Right kidney (tissue), 1 donor: ENCODE measurements around the gene PCDHGB2.
"Not testable (repeated sequence)": the region's sequence is repeated elsewhere in the genome, so short reads cannot be mapped to it uniquely, and the experiment has no call there.

Experiments used
- DNase-seq: peaks from one replicate; pipeline ENCODE4 v3.0.0-alpha.2; 2016

The PCDHGB2 gene

DNA sequence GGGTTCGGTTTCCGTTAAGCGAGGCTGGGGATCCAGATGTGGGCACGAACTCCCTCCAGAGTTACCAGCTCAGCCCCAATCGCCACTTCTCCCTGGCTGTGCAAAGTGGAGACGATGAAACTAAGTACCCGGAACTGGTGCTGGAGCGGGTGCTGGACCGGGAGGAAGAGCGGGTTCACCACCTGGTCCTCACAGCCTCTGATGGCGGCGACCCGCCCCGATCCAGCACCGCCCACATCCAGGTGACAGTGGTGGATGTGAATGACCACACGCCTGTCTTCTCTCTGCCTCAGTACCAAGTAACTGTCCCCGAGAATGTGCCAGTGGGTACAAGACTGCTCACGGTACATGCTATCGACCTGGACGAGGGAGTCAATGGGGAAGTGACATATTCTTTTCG lies 23.6 kb downstream of the PCDHGB2 start:
- DNase-seq: no peak

DNA sequence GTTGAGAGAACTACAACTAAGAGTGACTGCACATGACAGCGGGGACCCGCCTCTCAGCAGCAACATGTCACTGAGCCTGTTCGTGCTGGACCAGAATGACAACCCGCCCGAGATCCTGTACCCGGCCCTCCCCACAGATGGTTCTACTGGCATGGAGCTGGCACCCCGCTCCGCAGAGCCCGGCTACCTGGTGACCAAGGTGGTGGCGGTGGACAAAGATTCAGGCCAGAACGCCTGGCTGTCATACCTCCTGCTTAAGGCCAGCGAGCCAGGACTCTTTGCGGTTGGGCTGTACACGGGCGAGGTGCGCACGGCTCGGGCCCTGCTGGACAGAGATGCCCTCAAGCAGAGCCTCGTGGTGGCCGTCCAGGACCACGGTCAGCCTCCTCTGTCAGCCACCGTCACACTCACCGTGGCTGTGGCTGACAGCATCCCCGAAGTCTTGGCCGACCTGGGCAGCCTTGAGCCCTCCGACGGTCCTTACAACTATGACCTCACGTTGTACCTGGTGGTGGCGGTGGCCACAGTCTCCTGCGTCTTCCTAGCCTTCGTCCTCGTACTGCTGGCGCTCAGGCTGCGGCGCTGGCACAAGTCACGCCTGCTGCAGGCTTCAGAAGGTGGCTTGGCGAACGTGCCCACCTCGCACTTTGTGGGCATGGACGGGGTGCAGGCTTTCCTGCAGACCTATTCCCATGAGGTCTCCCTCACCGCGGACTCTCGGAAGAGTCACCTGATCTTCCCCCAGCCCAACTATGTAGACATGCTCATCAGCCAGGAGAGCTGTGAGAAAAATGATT lies 24.9 kb downstream of the PCDHGB2 start:
- DNase-seq: no peak

DNA sequence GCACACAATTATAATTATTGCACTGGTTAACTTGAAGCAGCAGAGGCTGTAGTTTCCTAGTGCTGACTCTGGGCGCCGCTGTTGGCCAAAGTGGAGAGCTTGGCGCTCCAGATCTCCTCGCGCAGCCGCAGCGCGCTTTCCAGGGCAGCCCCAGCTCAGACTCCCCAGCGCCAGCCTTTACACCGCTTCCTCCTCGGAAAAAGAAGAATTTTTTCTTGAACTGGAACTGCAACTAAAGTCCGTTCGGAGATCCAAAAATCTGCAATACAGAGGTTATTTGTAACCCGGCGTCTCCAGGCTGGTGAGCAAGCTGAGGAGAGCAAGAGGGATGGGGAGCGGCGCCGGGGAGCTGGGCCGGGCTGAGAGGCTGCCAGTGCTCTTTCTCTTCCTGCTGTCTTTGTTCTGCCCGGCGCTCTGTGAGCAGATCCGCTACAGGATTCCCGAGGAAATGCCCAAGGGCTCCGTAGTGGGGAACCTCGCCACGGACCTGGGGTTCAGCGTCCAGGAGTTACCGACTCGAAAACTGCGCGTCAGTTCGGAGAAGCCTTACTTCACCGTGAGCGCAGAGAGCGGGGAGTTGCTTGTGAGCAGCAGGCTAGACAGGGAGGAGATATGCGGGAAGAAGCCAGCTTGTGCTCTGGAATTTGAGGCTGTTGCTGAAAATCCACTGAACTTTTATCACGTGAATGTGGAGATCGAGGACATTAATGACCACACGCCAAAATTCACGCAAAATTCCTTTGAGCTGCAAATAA lies 27.9 kb downstream of the PCDHGB2 start, which contains the start of gene PCDHGB4:
Gene PCDHGB4 (plus strand): TSS at position 142 of the 755 bp plus-strand sequence. CDS start 187 bp downstream, at position 329.
- peak; percentile 20 for DNase-seq

DNA sequence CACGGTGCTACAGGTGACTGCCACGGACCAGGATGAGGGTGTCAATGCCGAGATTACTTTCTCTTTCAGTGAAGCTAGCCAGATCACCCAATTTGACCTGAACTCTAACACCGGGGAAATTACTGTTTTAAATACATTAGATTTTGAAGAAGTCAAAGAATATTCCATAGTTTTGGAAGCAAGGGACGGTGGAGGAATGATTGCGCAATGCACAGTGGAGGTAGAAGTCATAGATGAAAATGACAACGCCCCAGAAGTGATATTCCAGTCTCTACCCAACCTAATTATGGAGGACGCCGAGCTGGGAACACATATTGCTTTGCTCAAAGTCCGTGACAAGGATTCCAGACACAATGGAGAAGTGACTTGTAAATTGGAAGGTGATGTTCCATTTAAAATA lies 28.9 kb downstream of the PCDHGB2 start:
- DNase-seq: no peak

DNA sequence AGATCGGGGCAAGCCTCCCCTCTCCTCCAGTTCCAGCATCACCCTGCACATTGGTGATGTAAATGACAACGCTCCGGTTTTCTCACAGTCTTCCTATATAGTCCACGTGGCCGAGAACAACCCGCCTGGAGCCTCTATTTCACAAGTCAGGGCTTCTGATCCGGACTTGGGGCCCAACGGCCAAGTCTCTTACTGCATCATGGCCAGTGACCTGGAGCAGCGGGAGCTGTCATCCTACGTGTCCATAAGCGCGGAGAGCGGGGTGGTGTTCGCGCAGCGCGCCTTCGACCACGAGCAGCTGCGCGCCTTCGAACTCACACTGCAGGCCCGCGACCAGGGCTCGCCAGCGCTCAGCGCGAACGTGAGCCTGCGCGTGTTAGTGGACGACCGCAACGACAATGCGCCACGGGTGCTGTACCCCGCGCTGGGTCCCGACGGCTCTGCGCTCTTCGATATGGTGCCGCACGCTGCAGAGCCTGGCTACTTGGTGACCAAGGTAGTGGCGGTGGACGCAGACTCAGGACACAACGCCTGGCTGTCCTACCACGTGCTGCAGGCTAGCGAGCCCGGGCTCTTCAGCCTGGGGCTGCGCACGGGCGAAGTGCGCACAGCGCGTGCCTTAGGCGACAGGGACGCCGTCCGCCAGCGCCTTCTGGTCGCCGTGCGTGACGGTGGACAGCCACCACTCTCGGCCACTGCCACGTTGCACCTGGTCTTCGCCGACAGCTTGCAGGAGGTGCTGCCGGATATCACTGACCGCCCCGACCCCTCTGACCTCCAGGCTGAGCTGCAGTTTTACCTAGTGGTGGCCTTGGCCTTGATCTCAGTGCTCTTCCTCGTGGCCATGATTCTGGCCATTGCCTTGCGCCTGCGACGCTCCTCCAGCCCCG lies 29.6 kb downstream of the PCDHGB2 start:
- DNase-seq: no peak

DNA sequence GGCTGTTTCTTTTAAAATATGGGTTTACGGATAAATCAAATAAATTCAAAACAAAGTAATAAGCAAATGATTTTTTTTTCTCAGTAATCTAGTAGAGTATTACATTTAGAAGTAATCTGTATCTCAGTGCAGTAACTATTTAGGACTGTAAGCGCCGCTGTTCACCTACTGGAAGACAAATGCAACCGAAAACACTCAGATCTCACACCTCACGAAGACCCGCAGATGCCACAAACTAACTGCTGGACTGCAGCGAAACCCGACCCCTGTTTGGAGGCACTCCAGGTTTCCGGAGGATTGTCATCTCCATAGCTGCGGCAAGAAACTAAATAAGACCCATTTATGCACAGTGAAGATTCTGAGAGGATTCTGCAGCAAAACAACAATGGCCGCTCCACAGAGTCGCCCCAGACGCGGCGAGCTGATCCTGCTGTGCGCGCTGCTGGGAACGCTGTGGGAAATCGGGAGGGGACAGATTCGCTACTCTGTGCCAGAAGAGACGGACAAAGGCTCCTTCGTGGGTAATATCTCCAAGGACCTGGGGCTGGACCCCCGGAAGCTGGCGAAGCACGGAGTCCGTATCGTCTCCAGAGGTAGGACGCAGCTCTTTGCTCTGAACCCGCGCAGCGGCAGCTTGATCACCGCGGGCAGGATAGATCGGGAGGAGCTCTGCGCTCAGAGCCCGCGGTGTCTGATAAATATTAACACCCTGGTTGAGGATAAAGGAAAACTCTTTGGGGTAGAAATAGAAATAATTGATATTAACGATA lies 32.8 kb downstream of the PCDHGB2 start, which contains the start of gene PCDHGA8:
Gene PCDHGA8 (plus strand): TSS at position 205 of the 770 bp plus-strand sequence. CDS start 181 bp downstream, at position 386.
- no peak for DNase-seq

DNA sequence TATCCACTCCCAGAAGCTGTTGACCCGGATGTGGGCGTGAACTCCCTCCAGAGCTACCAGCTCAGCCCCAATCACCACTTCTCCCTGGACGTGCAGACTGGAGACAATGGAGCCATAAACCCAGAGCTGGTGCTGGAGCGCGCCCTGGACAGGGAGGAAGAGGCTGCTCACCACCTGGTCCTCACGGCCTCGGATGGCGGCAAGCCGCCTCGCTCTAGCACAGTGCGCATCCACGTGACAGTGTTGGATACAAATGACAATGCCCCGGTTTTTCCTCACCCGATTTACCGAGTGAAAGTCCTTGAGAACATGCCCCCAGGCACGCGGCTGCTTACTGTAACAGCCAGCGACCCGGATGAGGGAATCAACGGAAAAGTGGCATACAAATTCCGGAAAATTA lies 33.5 kb downstream of the PCDHGB2 start:
- no peak for DNase-seq

DNA sequence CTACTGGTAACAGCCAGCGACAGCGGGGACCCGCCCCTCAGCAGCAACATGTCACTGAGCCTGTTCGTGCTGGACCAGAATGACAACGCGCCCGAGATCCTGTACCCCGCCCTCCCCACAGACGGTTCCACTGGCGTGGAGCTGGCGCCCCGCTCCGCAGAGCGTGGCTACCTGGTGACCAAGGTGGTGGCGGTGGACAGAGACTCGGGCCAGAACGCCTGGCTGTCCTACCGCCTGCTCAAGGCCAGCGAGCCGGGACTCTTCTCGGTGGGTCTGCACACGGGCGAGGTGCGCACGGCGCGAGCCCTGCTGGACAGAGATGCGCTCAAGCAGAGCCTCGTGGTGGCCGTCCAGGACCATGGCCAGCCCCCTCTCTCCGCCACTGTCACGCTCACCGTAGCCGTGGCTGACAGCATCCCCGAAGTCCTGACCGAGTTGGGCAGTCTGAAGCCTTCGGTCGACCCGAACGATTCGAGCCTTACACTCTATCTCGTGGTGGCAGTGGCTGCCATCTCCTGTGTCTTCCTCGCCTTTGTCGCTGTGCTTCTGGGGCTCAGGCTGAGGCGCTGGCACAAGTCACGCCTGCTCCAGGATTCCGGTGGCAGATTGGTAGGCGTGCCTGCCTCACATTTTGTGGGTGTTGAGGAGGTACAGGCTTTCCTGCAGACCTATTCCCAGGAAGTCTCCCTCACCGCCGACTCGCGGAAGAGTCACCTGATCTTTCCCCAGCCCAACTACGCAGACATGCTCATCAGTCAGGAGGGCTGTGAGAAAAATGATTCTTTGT lies 34.8 kb downstream of the PCDHGB2 start:
- not testable (repeated sequence) for DNase-seq

DNA sequence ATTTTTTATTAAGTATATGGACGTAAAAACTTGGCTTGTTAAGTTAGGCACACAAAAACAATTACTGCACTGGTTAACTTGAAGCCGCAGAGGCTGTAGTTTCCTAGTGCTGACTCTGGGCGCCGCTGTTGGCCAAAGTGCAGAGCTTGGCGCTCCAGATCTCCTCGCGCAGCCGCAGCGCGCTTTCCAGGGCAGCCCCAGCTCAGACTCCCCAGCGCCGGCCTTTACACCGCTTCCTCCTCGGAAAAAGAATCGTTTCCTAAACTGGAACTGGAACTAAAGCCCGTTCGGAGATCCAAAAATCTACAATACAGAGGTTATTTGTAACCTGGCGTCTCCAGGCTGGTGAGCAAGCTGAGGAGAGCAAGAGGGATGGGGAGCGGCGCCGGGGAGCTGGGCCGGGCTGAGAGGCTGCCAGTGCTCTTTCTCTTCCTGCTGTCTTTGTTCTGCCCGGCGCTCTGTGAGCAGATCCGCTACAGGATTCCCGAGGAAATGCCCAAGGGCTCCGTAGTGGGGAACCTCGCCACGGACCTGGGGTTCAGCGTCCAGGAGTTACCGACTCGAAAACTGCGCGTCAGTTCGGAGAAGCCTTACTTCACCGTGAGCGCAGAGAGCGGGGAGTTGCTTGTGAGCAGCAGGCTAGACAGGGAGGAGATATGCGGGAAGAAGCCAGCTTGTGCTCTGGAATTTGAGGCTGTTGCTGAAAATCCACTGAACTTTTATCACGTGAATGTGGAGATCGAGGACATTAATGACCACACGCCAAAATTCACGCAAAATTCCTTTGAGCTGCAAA lies 38.2 kb downstream of the PCDHGB2 start, which contains the start of gene PCDHGB5:
Gene PCDHGB5 (plus strand): TSS at position 192 of the 796 bp plus-strand sequence. CDS start 181 bp downstream, at position 373.
- peak; percentile 41 for DNase-seq

DNA sequence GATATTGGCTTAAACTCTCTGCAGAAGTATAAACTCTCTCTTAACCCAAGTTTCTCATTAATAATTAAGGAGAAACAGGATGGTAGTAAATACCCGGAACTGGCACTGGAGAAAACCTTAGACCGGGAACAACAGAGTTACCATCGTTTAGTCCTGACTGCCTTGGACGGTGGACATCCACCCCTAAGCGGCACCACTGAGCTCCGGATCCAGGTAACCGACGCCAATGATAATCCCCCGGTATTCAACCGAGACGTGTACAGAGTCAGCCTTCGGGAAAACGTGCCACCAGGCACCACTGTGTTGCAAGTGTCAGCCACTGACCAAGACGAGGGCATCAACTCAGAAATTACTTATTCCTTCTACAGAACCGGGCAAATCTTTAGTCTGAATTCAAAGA lies 38.8 kb downstream of the PCDHGB2 start:
- DNase-seq: no peak

DNA sequence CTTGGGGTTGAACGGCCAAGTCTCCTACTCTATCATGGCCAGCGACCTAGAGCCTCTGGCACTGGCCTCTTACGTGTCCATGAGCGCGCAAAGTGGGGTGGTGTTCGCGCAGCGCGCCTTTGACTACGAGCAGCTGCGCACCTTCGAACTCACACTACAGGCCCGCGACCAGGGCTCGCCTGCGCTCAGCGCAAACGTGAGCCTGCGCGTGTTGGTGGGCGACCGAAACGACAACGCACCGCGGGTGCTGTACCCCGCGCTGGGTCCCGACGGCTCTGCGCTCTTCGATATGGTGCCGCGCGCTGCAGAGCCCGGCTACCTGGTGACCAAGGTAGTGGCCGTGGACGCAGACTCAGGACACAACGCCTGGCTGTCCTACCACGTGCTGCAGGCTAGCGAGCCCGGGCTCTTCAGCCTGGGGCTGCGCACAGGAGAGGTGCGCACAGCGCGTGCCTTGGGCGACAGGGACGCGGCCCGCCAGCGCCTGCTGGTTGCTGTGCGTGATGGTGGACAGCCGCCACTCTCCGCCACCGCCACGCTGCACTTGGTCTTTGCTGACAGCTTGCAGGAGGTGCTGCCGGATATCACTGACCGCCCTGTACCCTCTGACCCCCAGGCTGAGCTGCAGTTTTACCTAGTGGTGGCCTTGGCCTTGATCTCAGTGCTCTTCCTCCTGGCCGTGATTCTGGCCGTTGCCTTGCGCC lies 39.9 kb downstream of the PCDHGB2 start:
- no peak for DNase-seq

DNA sequence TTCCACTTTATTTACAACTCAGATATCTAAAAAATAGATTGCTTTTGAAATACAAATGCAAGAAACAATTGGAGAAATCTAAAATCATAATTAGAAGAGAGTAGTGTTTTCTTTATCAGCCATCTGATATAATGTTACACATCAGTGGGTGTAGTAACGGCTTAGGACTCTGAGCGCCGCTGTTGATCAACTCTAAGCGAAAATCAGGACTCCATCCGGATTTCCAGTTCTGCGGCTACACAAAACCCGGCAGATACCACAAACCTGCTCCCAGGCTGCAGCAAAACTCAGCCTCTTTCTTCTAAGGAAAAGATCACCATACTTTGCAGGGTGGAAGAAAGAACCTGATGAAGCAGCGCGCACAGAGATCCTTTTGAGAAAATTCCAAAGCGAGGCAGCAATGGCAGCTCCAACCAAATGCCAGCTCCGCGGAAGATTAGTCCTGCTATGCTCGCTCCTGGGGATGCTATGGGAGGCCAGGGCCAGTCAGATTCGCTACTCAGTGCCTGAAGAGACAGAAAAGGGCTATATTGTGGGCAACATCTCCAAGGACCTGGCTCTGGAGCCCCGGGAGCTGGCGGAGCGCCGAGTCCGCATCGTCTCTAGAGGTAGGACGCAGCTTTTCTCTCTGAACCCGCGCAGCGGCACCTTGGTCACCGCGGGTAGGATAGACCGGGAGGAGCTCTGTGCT lies 42.9 kb downstream of the PCDHGB2 start, which contains the start of gene PCDHGA9:
Gene PCDHGA9 (plus strand): TSS at position 226 of the 691 bp plus-strand sequence. CDS start 175 bp downstream, at position 401.
- DNase-seq: peak; percentile 33

DNA sequence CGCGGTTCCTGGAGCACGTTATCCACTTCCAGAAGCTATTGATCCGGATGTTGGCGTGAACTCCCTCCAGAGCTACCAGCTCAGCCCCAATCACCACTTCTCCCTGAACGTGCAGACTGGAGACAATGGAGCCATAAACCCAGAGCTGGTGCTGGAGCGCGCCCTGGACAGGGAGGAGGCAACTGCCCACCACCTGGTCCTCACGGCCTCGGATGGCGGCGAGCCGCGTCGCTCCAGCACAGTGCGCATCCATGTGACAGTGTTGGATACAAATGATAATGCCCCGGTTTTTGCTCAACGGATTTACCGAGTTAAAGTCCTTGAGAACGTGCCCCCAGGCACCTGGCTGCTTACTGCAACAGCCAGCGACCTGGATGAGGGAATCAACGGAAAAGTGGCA lies 43.6 kb downstream of the PCDHGB2 start:
- no peak for DNase-seq

DNA sequence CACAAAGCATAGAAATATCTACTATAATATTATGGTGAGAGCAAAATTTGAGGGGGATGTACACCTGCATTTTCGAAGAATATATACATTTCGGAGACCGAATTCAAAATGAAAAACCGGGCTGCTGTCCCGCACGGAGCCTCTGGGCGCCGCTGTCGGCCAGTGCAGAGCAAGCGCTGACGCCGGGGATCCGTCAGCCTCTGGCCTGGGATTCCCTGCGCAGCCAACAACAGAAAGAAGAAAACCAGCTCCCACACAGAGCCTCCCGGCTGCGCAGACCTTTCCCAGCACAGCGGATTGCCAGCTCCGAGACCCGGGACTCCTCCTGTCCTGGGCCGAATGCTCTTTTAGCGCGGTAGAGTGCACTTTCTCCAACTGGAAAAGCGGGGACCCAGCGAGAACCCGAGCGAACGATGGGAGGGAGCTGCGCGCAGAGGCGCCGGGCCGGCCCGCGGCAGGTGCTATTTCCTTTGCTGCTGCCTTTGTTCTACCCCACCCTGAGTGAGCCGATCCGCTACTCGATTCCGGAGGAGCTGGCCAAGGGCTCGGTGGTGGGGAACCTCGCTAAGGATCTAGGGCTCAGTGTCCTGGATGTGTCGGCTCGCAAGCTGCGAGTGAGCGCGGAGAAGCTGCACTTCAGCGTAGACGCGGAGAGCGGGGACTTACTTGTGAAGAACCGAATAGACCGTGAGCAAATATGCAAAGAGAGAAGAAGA lies 48.2 kb downstream of the PCDHGB2 start, which contains the start of gene PCDHGB6:
Gene PCDHGB6 (plus strand): TSS at position 232 of the 716 bp plus-strand sequence. CDS start 182 bp downstream, at position 414.
- peak; percentile 51 for DNase-seq

DNA sequence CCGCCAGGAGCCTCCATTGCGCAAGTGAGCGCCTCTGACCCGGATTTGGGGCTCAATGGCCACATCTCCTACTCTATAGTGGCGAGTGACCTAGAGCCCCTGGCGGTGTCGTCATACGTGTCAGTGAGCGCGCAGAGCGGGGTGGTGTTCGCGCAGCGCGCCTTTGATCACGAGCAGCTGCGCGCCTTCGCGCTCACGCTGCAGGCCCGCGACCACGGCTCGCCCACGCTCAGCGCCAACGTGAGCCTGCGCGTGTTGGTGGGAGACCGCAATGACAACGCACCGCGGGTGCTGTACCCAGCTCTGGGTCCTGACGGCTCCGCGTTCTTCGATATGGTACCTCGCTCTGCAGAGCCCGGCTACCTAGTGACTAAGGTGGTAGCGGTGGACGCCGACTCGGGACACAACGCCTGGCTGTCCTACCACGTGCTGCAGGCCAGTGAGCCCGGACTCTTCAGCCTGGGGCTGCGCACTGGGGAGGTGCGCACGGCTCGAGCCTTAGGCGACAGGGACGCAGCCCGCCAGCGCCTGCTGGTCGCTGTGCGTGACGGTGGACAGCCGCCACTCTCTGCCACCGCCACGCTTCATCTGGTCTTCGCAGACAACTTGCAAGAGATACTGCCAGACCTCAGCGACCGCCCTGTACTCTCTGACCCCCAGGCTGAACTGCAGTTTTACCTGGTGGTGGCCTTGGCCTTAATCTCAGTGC lies 50.0 kb downstream of the PCDHGB2 start:
- no peak for DNase-seq

DNA sequence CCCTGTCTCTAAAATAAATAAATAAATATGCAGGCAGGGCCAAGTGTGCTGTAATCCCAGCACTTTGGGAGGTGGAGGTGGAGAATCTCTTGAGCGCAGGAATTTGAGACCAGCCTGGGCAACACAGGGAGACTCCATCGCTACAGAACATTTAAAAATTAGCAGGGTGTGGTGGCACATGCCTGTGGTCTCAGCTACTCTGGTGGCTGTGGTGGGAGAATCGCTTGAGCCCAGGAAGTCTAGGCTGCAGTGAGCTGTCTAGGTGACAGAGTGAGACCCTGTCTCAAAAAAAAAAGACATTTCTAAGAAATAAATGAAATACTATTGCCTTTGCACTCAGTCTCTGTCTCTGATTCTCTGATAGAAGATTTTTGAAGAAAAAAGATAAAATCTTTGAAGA lies 51.8 kb downstream of the PCDHGB2 start:
- no peak for DNase-seq
